NCI-H2227 (cell line): ENCODE data around the gene S100A7.
A peak's percentile ranks its signal among the peaks of the same experiment; 100 is the strongest.

Source experiments
- DNase-seq: peaks from one replicate; lab custom pipeline; 2025; ENCODE audit not compliant: unreplicated experiment; lab: John Stamatoyannopoulos, UW

S100A7 gene

GRCh38 chr1:153460551-153460950, at the start of gene S100A7:
TSS of gene S100A7 (minus strand) at chr1:153460651. CDS start at chr1:153459013, 1,638 bp downstream.
- no peak for DNase-seq

- peak; percentile 23 for DNase-seq
These were observed 49.4 kb upstream of the S100A7 start for GRCh38 chr1:153509729-153510354.

GRCh38 chr1:153509036-153509435, 48.6 kb upstream of the S100A7 start:
- no peak for DNase-seq

- no peak for DNase-seq
These were observed 47.6 kb upstream of the S100A7 start for GRCh38 chr1:153507926-153508583.

- no peak for DNase-seq
These were observed 46.5 kb upstream of the S100A7 start for GRCh38 chr1:153506831-153507413.

- DNase-seq, result no peak
These were observed 45.9 kb upstream of the S100A7 start for GRCh38 chr1:153506386-153506785.

GRCh38 chr1:153505576-153505975, 45.1 kb upstream of the S100A7 start:
- DNase-seq, result no peak

- DNase-seq, result no peak
These were observed 43.3 kb upstream of the S100A7 start for GRCh38 chr1:153503766-153504165.

- no peak for DNase-seq
These were observed 38.3 kb upstream of the S100A7 start for GRCh38 chr1:153498746-153499145.

- no peak for DNase-seq
These were observed 35.1 kb upstream of the S100A7 start for GRCh38 chr1:153495536-153495935.

- DNase-seq, result peak; percentile 90
These were observed 34.6 kb upstream of the S100A7 start for GRCh38 chr1:153494976-153495535.

- no peak for DNase-seq
These were observed 33.0 kb upstream of the S100A7 start for GRCh38 chr1:153493343-153493960.

GRCh38 chr1:153490272-153491051, 30.0 kb upstream of the S100A7 start:
- no peak for DNase-seq

- DNase-seq, result no peak
These were observed 28.3 kb upstream of the S100A7 start for GRCh38 chr1:153488731-153489130.

- DNase-seq, result no peak
These were observed 27.3 kb upstream of the S100A7 start for GRCh38 chr1:153487707-153488106.

- peak; percentile 5 for DNase-seq
These were observed 25.4 kb upstream of the S100A7 start for GRCh38 chr1:153485863-153486262.

- DNase-seq, result peak; percentile 30
These were observed 23.3 kb upstream of the S100A7 start for GRCh38 chr1:153483776-153484175.

GRCh38 chr1:153481124-153481523, 20.7 kb upstream of the S100A7 start:
- no peak for DNase-seq

GRCh38 chr1:153478692-153479618, 18.5 kb upstream of the S100A7 start:
- no peak for DNase-seq
